Measurements from ENCODE around the gene KRTAP10-1.

- TF ChIP-seq TEAD4 (CRISPR knock-in tag; IDR thresholded peaks at IDR 0.05) (no peak), ELF4 (CRISPR knock-in tag; IDR thresholded peaks at IDR 0.05; ENCODE audit: low read depth) (no peak), ETV6 (CRISPR knock-in tag; IDR thresholded peaks at IDR 0.05) (no peak), SMAD3 (CRISPR knock-in tag; IDR thresholded peaks at IDR 0.05; ENCODE audit: borderline replicate concordance) (no peak), MLX (CRISPR knock-in tag; IDR thresholded peaks at IDR 0.05) (no peak), PREB (CRISPR knock-in tag; IDR thresholded peaks at IDR 0.05; ENCODE audit: borderline replicate concordance) (no peak), ZNF396 (CRISPR knock-in tag; IDR thresholded peaks at IDR 0.05; ENCODE audit: borderline replicate concordance) (no peak), ZNF416 (CRISPR knock-in tag; IDR thresholded peaks at IDR 0.05) (no peak)
- TF ChIP-seq, protein P1, sequence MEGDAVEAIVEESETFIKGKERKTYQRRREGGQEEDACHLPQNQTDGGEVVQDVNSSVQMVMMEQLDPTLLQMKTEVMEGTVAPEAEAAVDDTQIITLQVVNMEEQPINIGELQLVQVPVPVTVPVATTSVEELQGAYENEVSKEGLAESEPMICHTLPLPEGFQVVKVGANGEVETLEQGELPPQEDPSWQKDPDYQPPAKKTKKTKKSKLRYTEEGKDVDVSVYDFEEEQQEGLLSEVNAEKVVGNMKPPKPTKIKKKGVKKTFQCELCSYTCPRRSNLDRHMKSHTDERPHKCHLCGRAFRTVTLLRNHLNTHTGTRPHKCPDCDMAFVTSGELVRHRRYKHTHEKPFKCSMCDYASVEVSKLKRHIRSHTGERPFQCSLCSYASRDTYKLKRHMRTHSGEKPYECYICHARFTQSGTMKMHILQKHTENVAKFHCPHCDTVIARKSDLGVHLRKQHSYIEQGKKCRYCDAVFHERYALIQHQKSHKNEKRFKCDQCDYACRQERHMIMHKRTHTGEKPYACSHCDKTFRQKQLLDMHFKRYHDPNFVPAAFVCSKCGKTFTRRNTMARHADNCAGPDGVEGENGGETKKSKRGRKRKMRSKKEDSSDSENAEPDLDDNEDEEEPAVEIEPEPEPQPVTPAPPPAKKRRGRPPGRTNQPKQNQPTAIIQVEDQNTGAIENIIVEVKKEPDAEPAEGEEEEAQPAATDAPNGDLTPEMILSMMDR (IDR thresholded peaks at IDR 0.05), result no peak
- TF ChIP-seq, protein P2, sequence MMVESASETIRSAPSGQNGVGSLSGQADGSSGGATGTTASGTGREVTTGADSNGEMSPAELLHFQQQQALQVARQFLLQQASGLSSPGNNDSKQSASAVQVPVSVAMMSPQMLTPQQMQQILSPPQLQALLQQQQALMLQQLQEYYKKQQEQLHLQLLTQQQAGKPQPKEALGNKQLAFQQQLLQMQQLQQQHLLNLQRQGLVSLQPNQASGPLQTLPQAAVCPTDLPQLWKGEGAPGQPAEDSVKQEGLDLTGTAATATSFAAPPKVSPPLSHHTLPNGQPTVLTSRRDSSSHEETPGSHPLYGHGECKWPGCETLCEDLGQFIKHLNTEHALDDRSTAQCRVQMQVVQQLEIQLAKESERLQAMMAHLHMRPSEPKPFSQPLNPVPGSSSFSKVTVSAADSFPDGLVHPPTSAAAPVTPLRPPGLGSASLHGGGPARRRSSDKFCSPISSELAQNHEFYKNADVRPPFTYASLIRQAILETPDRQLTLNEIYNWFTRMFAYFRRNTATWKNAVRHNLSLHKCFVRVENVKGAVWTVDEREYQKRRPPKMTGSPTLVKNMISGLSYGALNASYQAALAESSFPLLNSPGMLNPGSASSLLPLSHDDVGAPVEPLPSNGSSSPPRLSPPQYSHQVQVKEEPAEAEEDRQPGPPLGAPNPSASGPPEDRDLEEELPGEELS (CRISPR knock-in tag; IDR thresholded peaks at IDR 0.05), result no peak
- TF ChIP-seq, protein P3, sequence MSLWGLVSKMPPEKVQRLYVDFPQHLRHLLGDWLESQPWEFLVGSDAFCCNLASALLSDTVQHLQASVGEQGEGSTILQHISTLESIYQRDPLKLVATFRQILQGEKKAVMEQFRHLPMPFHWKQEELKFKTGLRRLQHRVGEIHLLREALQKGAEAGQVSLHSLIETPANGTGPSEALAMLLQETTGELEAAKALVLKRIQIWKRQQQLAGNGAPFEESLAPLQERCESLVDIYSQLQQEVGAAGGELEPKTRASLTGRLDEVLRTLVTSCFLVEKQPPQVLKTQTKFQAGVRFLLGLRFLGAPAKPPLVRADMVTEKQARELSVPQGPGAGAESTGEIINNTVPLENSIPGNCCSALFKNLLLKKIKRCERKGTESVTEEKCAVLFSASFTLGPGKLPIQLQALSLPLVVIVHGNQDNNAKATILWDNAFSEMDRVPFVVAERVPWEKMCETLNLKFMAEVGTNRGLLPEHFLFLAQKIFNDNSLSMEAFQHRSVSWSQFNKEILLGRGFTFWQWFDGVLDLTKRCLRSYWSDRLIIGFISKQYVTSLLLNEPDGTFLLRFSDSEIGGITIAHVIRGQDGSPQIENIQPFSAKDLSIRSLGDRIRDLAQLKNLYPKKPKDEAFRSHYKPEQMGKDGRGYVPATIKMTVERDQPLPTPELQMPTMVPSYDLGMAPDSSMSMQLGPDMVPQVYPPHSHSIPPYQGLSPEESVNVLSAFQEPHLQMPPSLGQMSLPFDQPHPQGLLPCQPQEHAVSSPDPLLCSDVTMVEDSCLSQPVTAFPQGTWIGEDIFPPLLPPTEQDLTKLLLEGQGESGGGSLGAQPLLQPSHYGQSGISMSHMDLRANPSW (CRISPR knock-in tag; conservative IDR thresholded peaks at IDR 0.05; ENCODE audit: low read depth), result no peak
These were observed 31.3 kb upstream of the KRTAP10-1 start for GRCh38 chr21:44571296-44571695.

Data from WTC11 (cell line).